ENCODE measurements around the gene MARF1.

Gene MARF1

GRCh38 chr16:15544405-15544804 is 98.5 kb downstream of the MARF1 start:
- no peaks in the 10 kb centered on the region for H3K4me1 ChIP-seq (ENCODE audit: insufficient read depth, low read length)
- no peak for DNase-seq
- H3K9ac ChIP-seq (ENCODE audit: low read depth, low read length), result no peak overlapping the region
- H2AFZ ChIP-seq (ENCODE audit: low read depth, low read length), result no peak overlapping the region
- no peaks in the 10 kb centered on the region for H3K27me3 ChIP-seq (ENCODE audit: insufficient read depth, low read length, poor library complexity)
- no peaks in the 10 kb centered on the region for H3K79me2 ChIP-seq (ENCODE audit: insufficient read depth, low read length)
- no peak overlapping the region for H3K27ac ChIP-seq (ENCODE audit: low read length)
- no peak overlapping the region for H3K4me2 ChIP-seq (ENCODE audit: insufficient read depth, low read length)
- ATAC-seq (ENCODE audit: insufficient read depth, low read depth), result no peak
- H3K9me3 ChIP-seq (ENCODE audit: insufficient read depth, low read length, severe bottlenecking), result peaks cover 5% of the 10 kb centered on the region
- no peak for TF ChIP-seq EZH2 (IDR thresholded peaks at IDR 0.05; ENCODE audit: borderline replicate concordance, low read depth, low read length, severe bottlenecking)
- TF ChIP-seq, protein P1, sequence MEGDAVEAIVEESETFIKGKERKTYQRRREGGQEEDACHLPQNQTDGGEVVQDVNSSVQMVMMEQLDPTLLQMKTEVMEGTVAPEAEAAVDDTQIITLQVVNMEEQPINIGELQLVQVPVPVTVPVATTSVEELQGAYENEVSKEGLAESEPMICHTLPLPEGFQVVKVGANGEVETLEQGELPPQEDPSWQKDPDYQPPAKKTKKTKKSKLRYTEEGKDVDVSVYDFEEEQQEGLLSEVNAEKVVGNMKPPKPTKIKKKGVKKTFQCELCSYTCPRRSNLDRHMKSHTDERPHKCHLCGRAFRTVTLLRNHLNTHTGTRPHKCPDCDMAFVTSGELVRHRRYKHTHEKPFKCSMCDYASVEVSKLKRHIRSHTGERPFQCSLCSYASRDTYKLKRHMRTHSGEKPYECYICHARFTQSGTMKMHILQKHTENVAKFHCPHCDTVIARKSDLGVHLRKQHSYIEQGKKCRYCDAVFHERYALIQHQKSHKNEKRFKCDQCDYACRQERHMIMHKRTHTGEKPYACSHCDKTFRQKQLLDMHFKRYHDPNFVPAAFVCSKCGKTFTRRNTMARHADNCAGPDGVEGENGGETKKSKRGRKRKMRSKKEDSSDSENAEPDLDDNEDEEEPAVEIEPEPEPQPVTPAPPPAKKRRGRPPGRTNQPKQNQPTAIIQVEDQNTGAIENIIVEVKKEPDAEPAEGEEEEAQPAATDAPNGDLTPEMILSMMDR (IDR thresholded peaks at IDR 0.05; ENCODE audit: borderline replicate concordance, extremely low read depth, low read length, poor library complexity, severe bottlenecking), result no peak
- no peaks in the 10 kb centered on the region for H3K36me3 ChIP-seq (ENCODE audit: insufficient read depth, low read length)
- no peak overlapping the region for H3K4me3 ChIP-seq (ENCODE audit: low read depth in 1 of 2, low read length in 2 of 2)
- H4K20me1 ChIP-seq (ENCODE audit: insufficient read depth, low read length), result no peaks in the 10 kb centered on the region
